Measurements from ENCODE around the gene GALNT16. TPM values are rescaled to one million over a fixed set of nuclear protein-coding genes. Genes with fewer than 3 reads are reported as not detected.

Gene GALNT16
- polyA plus RNA-seq, 1 donor (not counting 4 experiments of a cell fraction or from before 2014, with no cell fraction given): not detected

DNA sequence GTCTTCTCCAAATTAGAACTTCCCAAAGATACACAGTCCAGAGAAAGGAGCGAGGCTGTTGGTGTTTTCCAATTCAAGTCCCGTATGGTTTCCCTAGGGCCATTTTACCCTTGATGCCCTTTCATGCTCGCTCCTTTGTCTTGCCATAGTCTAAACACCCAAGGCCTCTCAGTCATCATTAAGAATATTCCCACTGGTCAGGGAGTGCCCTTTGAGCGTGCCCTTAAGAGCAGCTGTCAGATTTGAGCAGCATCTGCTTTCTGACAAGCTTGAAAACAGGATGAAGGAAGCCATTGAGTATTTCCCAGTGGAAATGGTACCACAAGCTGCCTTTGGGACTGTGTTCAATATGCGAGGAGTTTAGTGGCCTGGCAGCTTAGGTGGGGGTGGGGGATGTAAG is 10.4 kb upstream of the GALNT16 start:
- H4K20me1 ChIP-seq (ENCODE audit: control insufficient read depth, extremely low read depth, insufficient read depth, low read length): no peaks in the 10 kb centered on the region
- no peak overlapping the region for H3K9ac ChIP-seq (ENCODE audit: control insufficient read depth, extremely low read depth, insufficient read depth, low read length)
- no peaks in the 10 kb centered on the region for H3K9me1 ChIP-seq (ENCODE audit: control insufficient read depth, extremely low read depth, insufficient read depth, low read length)
- H3K36me3 ChIP-seq (ENCODE audit: control insufficient read depth in 2 of 2, extremely low read depth in 1 of 2, insufficient read depth in 2 of 2, low read length in 2 of 2): peaks cover 0 to 2% of the 10 kb centered on the region in 2 experiments
- no peaks in the 10 kb centered on the region for H3K4me1 ChIP-seq (ENCODE audit: control insufficient read depth, extremely low read depth, insufficient read depth, low read length)
- TF ChIP-seq CTCF (optimal IDR thresholded peaks at IDR 0.05 in 1 of 3, IDR thresholded peaks at IDR 0.05 in 1 of 3, conservative IDR thresholded peaks at IDR 0.05 in 1 of 3; ENCODE audit: extremely low read depth in 1 of 3, insufficient read depth in 2 of 3, low read length in 3 of 3) (no peak), EZH2 (IDR thresholded peaks at IDR 0.05; ENCODE audit: low read length) (no peak)
- DNase-seq (ENCODE audit: low read depth, low spot score): no peak
- no peaks in the 10 kb centered on the region for H3K9me3 ChIP-seq (ENCODE audit: control insufficient read depth, low read depth, low read length)
- no peak overlapping the region for H2AFZ ChIP-seq (ENCODE audit: control insufficient read depth, low read length)
- H3K79me2 ChIP-seq (ENCODE audit: control insufficient read depth, insufficient read depth, low read length): no peaks in the 10 kb centered on the region
- H3K4me3 ChIP-seq (ENCODE audit: control insufficient read depth in 2 of 3, extremely low read depth in 1 of 3, insufficient read depth in 2 of 3, low read depth in 1 of 3, low read length in 3 of 3): no peak overlapping the region
- H3K27ac ChIP-seq (ENCODE audit: control insufficient read depth, insufficient read depth, low read length): no peak overlapping the region
- FAIRE-seq: no peak
- H3K27me3 ChIP-seq (ENCODE audit: control insufficient read depth, extremely low read depth, insufficient read depth, low read length): peaks cover 6% of the 10 kb centered on the region
- dilution Hi-C loops (cut with MboI; ENCODE audit: extremely low pct_ligation_motif_present, low sequenced_read_pairs): no loop called here
- no peak overlapping the region for H3K4me2 ChIP-seq (ENCODE audit: control insufficient read depth, extremely low read depth, insufficient read depth, low read depth, low read length)

- no peaks in the 10 kb centered on the region for H3K4me1 ChIP-seq (ENCODE audit: control insufficient read depth, extremely low read depth, insufficient read depth, low read length)
Observed at GRCh38 chr14:69252851-69253250, 7.1 kb upstream of the GALNT16 start.

More at GRCh38 chr14:69252851-69253250, 7.1 kb upstream of the GALNT16 start:
- H2AFZ ChIP-seq (ENCODE audit: control insufficient read depth, low read length): no peak overlapping the region
- H3K4me3 ChIP-seq (ENCODE audit: control insufficient read depth in 2 of 3, extremely low read depth in 1 of 3, insufficient read depth in 2 of 3, low read depth in 1 of 3, low read length in 3 of 3): no peak overlapping the region
- no peaks in the 10 kb centered on the region for H3K79me2 ChIP-seq (ENCODE audit: control insufficient read depth, insufficient read depth, low read length)
- no peak overlapping the region for H3K27ac ChIP-seq (ENCODE audit: control insufficient read depth, insufficient read depth, low read length)
- DNase-seq (ENCODE audit: low read depth, low spot score) (no peak), FAIRE-seq (no peak)
- H3K27me3 ChIP-seq (ENCODE audit: control insufficient read depth, extremely low read depth, insufficient read depth, low read length): peaks cover 31% of the 10 kb centered on the region
- dilution Hi-C loops (cut with MboI; ENCODE audit: extremely low pct_ligation_motif_present, low sequenced_read_pairs): no loop called here
- no peak overlapping the region for H3K9ac ChIP-seq (ENCODE audit: control insufficient read depth, extremely low read depth, insufficient read depth, low read length)
- TF ChIP-seq CTCF (optimal IDR thresholded peaks at IDR 0.05 in 1 of 3, IDR thresholded peaks at IDR 0.05 in 1 of 3, conservative IDR thresholded peaks at IDR 0.05 in 1 of 3; ENCODE audit: extremely low read depth in 1 of 3, insufficient read depth in 2 of 3, low read length in 3 of 3) (no peak), EZH2 (IDR thresholded peaks at IDR 0.05; ENCODE audit: low read length) (no peak)
- no peaks in the 10 kb centered on the region for H3K36me3 ChIP-seq (ENCODE audit: control insufficient read depth in 2 of 2, extremely low read depth in 1 of 2, insufficient read depth in 2 of 2, low read length in 2 of 2)
- no peaks in the 10 kb centered on the region for H3K9me1 ChIP-seq (ENCODE audit: control insufficient read depth, extremely low read depth, insufficient read depth, low read length)
- H3K9me3 ChIP-seq (ENCODE audit: control insufficient read depth, low read depth, low read length): no peaks in the 10 kb centered on the region
- no peak overlapping the region for H3K4me2 ChIP-seq (ENCODE audit: control insufficient read depth, extremely low read depth, insufficient read depth, low read depth, low read length)
- H4K20me1 ChIP-seq (ENCODE audit: control insufficient read depth, extremely low read depth, insufficient read depth, low read length): no peaks in the 10 kb centered on the region
